Suprapubic skin (tissue), 4 donors: Measurements from ENCODE around the gene NOXO1.

ENCODE experiments used
- POLR2A ChIP-seq, 2 donors: fragments of 450-650 bp; IDR thresholded peaks; one replicate each; pipeline ENCODE4 v1.6.1; 2017; ENCODE audit warnings: antibody characterized with exemption in 2 of 2, mild to moderate bottlenecking in 2 of 2, moderate library complexity in 2 of 2
- POLR2AphosphoS5 ChIP-seq, 3 donors: sonication (generic); formaldehyde crosslinking; IDR thresholded peaks; one replicate each; pipeline ENCODE4 v1.6.1; 2017; ENCODE audit warnings: antibody characterized with exemption in 3 of 3
- TF ChIP-seq, protein P1 (sequence below), 2 donors: fragments of 200-600 bp in 1 of 2; fragments of 450-650 bp in 1 of 2; sonication (generic) in 1 of 2; IDR thresholded peaks; one replicate each; pipeline ENCODE4 v1.5.1; 2016 to 2019; ENCODE audit warnings: antibody characterized with exemption in 2 of 2, mild to moderate bottlenecking in 1 of 2, moderate library complexity in 1 of 2

DNA sequence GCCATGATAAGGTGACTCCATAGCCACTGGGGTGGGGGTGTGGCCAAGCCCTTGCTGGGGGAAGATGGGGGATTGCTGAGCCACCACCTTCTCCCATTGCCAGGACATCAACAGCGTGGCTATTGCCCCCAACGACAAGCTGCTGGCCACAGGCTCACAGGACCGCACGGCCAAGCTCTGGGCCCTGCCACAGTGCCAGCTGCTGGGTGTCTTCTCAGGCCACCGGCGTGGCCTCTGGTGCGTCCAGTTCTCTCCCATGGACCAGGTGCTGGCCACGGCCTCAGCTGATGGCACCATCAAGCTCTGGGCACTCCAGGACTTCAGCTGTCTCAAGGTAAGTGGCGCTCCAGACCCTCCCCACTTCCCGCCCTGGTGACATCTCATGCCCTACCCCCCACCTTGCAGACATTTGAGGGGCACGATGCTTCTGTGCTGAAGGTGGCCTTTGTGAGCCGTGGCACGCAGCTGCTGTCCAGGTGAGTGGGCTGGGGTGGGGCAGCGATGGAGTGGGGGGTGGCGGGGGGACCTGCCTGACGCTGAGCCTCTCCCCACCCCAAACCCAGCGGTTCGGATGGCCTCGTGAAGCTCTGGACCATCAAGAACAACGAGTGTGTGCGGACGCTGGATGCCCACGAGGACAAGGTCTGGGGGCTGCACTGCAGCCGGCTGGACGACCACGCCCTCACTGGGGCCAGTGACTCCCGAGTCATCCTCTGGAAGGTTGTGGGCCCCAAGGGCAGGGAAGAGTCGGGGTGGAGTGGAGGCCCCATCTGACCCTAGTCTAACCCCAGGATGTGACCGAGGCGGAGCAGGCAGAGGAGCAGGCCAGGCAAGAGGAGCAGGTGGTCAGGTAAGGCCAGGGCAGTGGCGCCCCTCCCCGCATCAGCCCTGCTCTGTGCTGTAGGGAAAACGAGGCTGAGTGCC lies 4.1 kb downstream of the NOXO1 start:
- TF ChIP-seq POLR2AphosphoS5 (IDR thresholded peaks at IDR 0.05): no peak
- TF ChIP-seq, protein P1, sequence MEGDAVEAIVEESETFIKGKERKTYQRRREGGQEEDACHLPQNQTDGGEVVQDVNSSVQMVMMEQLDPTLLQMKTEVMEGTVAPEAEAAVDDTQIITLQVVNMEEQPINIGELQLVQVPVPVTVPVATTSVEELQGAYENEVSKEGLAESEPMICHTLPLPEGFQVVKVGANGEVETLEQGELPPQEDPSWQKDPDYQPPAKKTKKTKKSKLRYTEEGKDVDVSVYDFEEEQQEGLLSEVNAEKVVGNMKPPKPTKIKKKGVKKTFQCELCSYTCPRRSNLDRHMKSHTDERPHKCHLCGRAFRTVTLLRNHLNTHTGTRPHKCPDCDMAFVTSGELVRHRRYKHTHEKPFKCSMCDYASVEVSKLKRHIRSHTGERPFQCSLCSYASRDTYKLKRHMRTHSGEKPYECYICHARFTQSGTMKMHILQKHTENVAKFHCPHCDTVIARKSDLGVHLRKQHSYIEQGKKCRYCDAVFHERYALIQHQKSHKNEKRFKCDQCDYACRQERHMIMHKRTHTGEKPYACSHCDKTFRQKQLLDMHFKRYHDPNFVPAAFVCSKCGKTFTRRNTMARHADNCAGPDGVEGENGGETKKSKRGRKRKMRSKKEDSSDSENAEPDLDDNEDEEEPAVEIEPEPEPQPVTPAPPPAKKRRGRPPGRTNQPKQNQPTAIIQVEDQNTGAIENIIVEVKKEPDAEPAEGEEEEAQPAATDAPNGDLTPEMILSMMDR (IDR thresholded peaks at IDR 0.05): no peak
- no peak for TF ChIP-seq POLR2A (IDR thresholded peaks at IDR 0.05)
